ENCODE measurements around the gene VPS45.
"Not testable (repeated sequence)": the region's sequence is repeated elsewhere in the genome, so short reads cannot be mapped to it uniquely, and the experiment has no call there.

The VPS45 gene

GRCh38 chr1:150160964-150161621 lies 93.5 kb downstream of the VPS45 start:
- DNase-seq (ENCODE audit: low read depth in 2 of 2) = no peak

DNA sequence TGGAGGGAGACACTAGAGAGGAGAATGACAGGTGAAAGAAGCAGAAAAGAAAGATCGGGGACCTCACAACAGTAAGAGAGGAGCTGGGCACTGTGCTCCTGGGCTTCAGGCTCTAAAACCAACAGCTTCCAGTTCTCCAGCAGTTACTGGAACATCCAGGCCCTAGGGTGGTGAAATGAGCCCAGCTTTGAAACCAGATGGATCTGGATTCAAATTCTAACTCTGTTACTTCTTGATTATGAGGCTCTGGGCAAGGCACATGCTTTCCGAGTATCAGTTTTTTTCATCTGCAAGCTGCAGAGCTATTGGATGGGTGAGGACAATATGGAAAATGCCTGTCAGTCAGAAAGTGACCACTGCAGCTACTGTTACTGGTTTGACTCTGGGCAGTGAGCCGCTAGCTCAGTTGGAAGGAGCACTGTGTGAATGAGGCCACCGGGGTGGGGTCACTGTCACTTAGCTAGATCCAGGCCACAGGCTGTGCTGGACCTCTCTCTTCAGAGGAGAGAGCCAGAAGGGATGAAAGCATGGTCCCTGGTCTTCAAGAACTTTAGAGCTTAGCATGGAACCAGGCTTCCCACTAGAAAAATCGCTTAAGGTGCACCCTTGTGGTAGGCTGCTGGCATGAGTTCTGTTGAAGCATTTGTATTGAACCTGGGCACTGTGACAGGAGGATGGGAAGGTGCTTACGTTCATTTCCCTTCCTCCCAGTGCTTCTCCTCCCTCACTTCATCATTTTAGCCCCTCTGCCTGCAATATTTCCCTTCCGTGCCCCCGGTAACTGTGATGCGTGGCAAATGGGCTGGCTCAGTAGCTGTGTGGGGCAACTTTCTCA lies 94.4 kb downstream of the VPS45 start:
- DNase-seq (ENCODE audit: low read depth in 2 of 2) = no peak

- no peak for DNase-seq (ENCODE audit: low read depth in 2 of 2)
These were observed 94.9 kb downstream of the VPS45 start for GRCh38 chr1:150162582-150162861.

DNA sequence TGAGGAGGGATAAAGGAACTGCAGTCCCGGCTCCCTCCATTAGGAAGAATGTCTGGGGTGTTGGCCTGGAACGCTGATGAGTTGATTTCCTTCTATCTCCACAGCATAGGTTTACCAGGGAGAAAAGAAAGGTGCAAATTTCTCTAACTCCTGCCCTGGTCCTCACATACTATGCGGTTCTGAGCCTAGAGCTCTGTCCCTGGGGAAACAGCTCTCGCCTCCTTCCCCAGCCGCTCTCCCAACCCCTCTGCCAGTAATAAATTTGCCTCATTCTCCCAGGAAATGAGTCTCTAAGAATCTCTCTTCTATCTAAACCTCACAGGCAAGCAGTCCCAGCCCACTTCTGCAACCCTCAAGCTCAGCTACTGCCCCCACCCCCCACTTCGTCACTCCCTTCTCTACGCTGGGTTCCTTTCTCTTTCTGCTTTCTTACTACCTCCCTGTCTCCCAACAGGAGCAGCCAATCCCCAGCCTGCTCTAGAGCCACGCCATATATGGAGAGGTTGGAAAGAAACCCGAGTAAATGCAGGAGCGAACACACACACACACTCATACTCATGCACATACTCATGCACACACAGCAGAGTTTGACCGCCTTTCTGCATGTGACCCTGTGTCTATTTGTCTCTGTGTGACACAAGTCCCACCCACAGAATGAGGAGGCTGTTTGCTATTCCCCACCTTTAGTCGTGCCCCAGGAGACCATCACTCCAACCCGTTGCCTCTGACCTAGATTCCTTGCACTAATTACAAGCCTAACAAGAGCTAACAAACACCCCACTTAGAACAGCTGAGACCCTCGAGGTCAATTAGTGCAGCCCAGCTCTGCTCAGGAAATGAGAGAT lies 95.5 kb downstream of the VPS45 start:
- no peak for DNase-seq (ENCODE audit: low read depth in 2 of 2)

- no peak for DNase-seq (ENCODE audit: low read depth in 2 of 2)
These were observed 96.6 kb downstream of the VPS45 start for GRCh38 chr1:150164224-150164623.

- no peak for DNase-seq (ENCODE audit: low read depth in 2 of 2)
These were observed 97.2 kb downstream of the VPS45 start for GRCh38 chr1:150164779-150165178.

GRCh38 chr1:150165622-150166612 lies 98.3 kb downstream of the VPS45 start:
- DNase-seq (ENCODE audit: low read depth in 2 of 2) = peak; percentile 33 to 46

DNA sequence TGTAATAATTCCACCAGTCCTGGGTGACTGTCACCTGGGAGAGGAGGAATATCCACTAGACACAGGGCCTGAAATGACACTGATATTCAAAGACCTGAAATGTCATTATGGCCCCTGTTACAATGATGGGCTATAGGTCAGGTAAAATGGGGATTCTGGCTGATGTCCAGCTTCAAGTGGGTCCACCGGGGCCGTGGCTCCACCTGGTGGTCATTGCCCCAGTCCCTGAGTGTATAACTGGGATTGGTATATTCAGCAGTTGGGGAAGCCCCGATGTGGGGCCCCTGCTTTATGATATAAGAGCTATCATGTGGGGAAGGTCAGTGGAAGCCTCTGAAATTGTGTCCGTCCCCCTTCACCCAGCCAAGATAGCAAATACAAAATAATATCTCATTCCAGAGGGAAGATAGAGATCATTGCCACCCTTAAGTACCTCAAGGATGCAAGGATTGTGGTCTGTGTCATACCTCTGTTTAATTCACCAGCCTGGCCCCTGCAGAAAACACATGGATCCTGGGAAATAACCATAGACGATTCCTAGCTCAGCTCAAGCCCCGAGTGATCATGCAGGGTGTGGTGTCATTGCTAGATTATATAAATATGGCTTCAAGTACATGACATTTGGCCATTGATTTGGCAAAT lies 101.5 kb downstream of the VPS45 start:
- peak; percentile 32 to 44 for DNase-seq (ENCODE audit: low read depth in 2 of 2)

GRCh38 chr1:150171801-150172200 lies 104.2 kb downstream of the VPS45 start:
- no peak for DNase-seq (ENCODE audit: low read depth in 2 of 2)

- DNase-seq (ENCODE audit: low read depth in 2 of 2) = no peak
These were observed 105.6 kb downstream of the VPS45 start for GRCh38 chr1:150173141-150173585.

DNA sequence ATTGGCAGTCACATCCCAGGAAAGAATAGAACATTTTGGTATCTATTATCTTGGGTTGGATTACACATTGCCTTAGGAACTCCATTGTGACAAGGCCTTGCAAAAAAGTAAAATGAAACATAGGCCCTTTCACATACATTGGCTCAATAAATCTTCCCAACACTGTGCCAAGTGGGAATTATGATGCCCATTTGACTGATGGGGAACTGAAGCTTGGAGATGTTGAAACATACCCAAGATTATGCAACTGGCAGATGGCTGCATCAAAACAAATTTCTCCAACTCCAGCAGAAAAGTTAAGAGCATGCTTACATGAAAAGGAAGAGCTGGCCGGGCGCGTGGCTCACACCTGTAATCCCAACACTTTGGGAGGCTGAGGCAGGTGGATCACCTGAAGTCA lies 109.0 kb downstream of the VPS45 start:
- DNase-seq (ENCODE audit: low read depth in 2 of 2) = no peak

GRCh38 chr1:150178548-150178947 lies 111.0 kb downstream of the VPS45 start:
- no peak for DNase-seq (ENCODE audit: low read depth in 2 of 2)

DNA sequence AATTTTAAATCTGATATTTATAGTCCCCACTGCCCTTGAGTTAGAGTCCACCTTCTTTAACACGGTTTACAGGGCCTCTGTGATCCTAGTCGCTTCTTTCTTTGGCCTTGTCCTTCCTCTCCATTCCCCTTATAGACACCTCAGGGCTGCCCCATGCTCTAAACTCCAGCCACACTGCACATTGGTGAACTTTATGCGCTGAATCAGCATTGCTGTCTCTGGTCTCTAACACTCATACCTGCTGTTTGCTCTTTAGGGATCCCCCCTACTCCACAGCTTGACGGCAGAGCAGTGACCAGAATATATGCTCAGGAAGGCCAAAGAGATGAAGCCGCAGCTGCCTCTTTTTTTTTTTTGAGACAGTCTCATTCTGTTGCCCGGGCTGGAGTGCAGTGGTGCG lies 112.3 kb downstream of the VPS45 start:
- DNase-seq (ENCODE audit: low read depth in 2 of 2) = no peak

- DNase-seq (ENCODE audit: low read depth in 2 of 2) = no peak
These were observed 112.9 kb downstream of the VPS45 start for GRCh38 chr1:150180474-150180873.

- no peak for DNase-seq (ENCODE audit: low read depth in 2 of 2)
These were observed 114.7 kb downstream of the VPS45 start for GRCh38 chr1:150182247-150182646.

DNA sequence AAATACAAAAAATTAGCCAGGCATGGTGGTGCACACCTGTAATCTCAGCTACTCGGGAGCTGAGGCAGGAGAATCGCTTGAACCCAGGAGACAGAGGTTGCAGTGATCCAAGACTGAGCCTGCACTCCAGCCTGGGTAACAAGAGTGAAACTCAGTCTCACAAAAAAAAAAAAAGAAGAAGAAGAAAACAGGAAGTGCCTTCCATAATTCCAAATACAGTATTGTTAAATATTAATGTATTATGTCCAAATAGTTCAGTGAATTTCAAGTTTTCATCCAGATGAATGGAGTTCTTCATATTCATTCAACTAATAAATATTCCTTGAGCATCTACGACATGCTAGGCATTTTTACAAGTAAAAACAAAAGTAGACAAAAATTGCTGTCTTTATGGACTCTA lies 115.5 kb downstream of the VPS45 start:
- DNase-seq (ENCODE audit: low read depth in 2 of 2) = no peak

- no peak for DNase-seq (ENCODE audit: low read depth in 2 of 2)
These were observed 117.9 kb downstream of the VPS45 start for GRCh38 chr1:150185481-150185880.

- not testable (repeated sequence) for DNase-seq (ENCODE audit: low read depth in 2 of 2)
These were observed 118.8 kb downstream of the VPS45 start for GRCh38 chr1:150186438-150186788.

GRCh38 chr1:150186789-150187559 lies 119.4 kb downstream of the VPS45 start:
- no peak for DNase-seq (ENCODE audit: low read depth in 2 of 2)

DNA sequence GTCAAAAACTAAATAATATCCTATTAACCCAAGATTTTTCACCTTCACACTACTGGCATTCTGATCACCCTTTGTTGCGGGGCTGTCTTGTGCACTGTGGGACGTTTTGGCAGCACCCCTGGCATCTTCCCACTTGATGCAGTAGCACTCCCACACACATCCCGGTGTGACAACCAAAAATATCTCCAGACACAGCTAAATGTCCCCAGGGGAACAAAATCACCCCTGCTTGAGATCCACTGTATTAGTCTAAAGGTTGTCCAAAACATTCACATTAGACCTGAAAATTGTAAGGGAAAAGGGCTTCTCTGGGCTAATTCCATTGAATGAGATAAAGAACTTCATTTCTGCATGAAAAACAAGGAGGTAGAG lies 120.0 kb downstream of the VPS45 start:
- DNase-seq (ENCODE audit: low read depth in 2 of 2) = no peak

Data from stimulated activated CD4-positive, alpha-beta T cell treated with anti-CD3 and anti-CD28 coated beads, Interleukin-1b, Interleukin-23, amount 100 ng/mL, for 4 hours (primary cell).